ENCODE results near the gene NHLRC2. TPM values are rescaled to one million over a fixed set of nuclear protein-coding genes. Genes with fewer than 3 reads are reported as not detected.

Gene NHLRC2
- total RNA-seq, 1 donor from 2014 or later = 47.6 TPM

GRCh38 chr10:113930482-113931057, 76.1 kb downstream of the NHLRC2 start:
- no peaks in the 10 kb centered on the region for H4K20me1 ChIP-seq (ENCODE audit: low read depth)
- no peak overlapping the region for H3K4me3 Mint-ChIP-seq
- H3K36me3 Mint-ChIP-seq = no peaks in the 10 kb centered on the region
- no peaks in the 10 kb centered on the region for H3F3A ChIP-seq (ENCODE audit: low read depth)
- peaks cover 1% of the 10 kb centered on the region for H3K9me3 Mint-ChIP-seq
- no peak overlapping the region for H2AFZ ChIP-seq (replicated peaks)
- no peak for DNase-seq (ENCODE audit: low spot score)
- peaks cover under 1% of the 10 kb centered on the region for H3K27me3 Mint-ChIP-seq (ENCODE audit: insufficient read depth, low read depth)
- no peak overlapping the region for H3K4me3 ChIP-seq
- TF ChIP-seq EZH2 (IDR thresholded peaks at IDR 0.05) (no peak), EZH2phosphoT487 (IDR thresholded peaks at IDR 0.05) (no peak), CTCF (IDR thresholded peaks at IDR 0.05) (no peak)
- no peak overlapping the region for H3K4me2 ChIP-seq
- no peak overlapping the region for H3K27ac Mint-ChIP-seq
- H3K27ac ChIP-seq = no peak overlapping the region
- H3K36me3 ChIP-seq = no peaks in the 10 kb centered on the region
- H3K9ac ChIP-seq = no peak overlapping the region
- peaks cover 17% of the 10 kb centered on the region for H3K4me1 Mint-ChIP-seq
- H3K79me2 ChIP-seq (ENCODE audit: low read depth) = no peaks in the 10 kb centered on the region
- H3K9me3 ChIP-seq (ENCODE audit: low read depth) = no peaks in the 10 kb centered on the region
- no peaks in the 10 kb centered on the region for H3K4me1 ChIP-seq
- no peaks in the 10 kb centered on the region for H3K27me3 ChIP-seq

- Mint-ChIP-seq H3K36me3 (no peaks in the 10 kb centered on the region), H3K27ac (no peak overlapping the region)
These were observed 78.4 kb downstream of the NHLRC2 start for GRCh38 chr10:113932854-113933253.

GRCh38 chr10:113933894-113934532, 79.6 kb downstream of the NHLRC2 start:
- Mint-ChIP-seq H3K27me3 (ENCODE audit: insufficient read depth, low read depth) (peaks cover 5% of the 10 kb centered on the region), H3K36me3 (no peaks in the 10 kb centered on the region), H3K9me3 (no peaks in the 10 kb centered on the region), H3K4me3 (no peak overlapping the region), H3K4me1 (peaks cover 12% of the 10 kb centered on the region), H3K27ac (no peak overlapping the region)
- Histone ChIP-seq H3K4me2 (no peak overlapping the region), H3K27ac (no peak overlapping the region), H3K27me3 (no peaks in the 10 kb centered on the region), H3K4me1 (no peaks in the 10 kb centered on the region), H3K9me3 (ENCODE audit: low read depth) (no peaks in the 10 kb centered on the region), H3K4me3 (no peak overlapping the region), H3K9ac (no peak overlapping the region), H3K36me3 (no peaks in the 10 kb centered on the region), H3K79me2 (ENCODE audit: low read depth) (no peaks in the 10 kb centered on the region), H3F3A (ENCODE audit: low read depth) (no peaks in the 10 kb centered on the region), H4K20me1 (ENCODE audit: low read depth) (no peaks in the 10 kb centered on the region), H2AFZ (replicated peaks) (no peak overlapping the region)
- no peak for DNase-seq (ENCODE audit: low spot score)
- no peak for TF ChIP-seq EZH2 (IDR thresholded peaks at IDR 0.05)
- TF ChIP-seq CTCF (IDR thresholded peaks at IDR 0.05) = no peak
- no peak for TF ChIP-seq EZH2phosphoT487 (IDR thresholded peaks at IDR 0.05)

More at GRCh38 chr10:113932854-113933253, 78.4 kb downstream of the NHLRC2 start:
- Histone ChIP-seq H3K9ac (no peak overlapping the region), H3K27me3 (no peaks in the 10 kb centered on the region), H4K20me1 (ENCODE audit: low read depth) (no peaks in the 10 kb centered on the region), H3K4me1 (no peaks in the 10 kb centered on the region), H3K4me3 (no peak overlapping the region), H3K4me2 (no peak overlapping the region), H3K36me3 (no peaks in the 10 kb centered on the region), H2AFZ (replicated peaks) (no peak overlapping the region), H3K79me2 (ENCODE audit: low read depth) (no peaks in the 10 kb centered on the region), H3F3A (ENCODE audit: low read depth) (no peaks in the 10 kb centered on the region), H3K9me3 (ENCODE audit: low read depth) (no peaks in the 10 kb centered on the region), H3K27ac (no peak overlapping the region)
- no peak for DNase-seq (ENCODE audit: low spot score)
- H3K4me1 Mint-ChIP-seq = peaks cover 17% of the 10 kb centered on the region
- H3K27me3 Mint-ChIP-seq (ENCODE audit: insufficient read depth, low read depth) = peaks cover 3% of the 10 kb centered on the region
- no peaks in the 10 kb centered on the region for H3K9me3 Mint-ChIP-seq
- no peak for TF ChIP-seq EZH2phosphoT487 (IDR thresholded peaks at IDR 0.05)
- no peak for TF ChIP-seq CTCF (IDR thresholded peaks at IDR 0.05)
- TF ChIP-seq EZH2 (IDR thresholded peaks at IDR 0.05) = no peak
- H3K4me3 Mint-ChIP-seq = no peak overlapping the region

Data from neural progenitor cell (in vitro differentiated cells).